Prostate gland (tissue), 2 donors: ENCODE data around the gene MPP1. TPM values are rescaled to one million over a fixed set of nuclear protein-coding genes. Genes with fewer than 3 reads are reported as not detected.

Source experiments
- DNase-seq: peaks from one replicate; pipeline ENCODE4 v3.0.0-alpha.2; 2019; ENCODE audit warnings: low spot score
- H3K27ac ChIP-seq, 2 donors: fragments of 200-600 bp; sonication (generic); 2 replicates each; pipeline ENCODE4 v1.5.1; 2017 to 2019
- H3K27me3 ChIP-seq: fragments of 200-600 bp; sonication (generic); replicated peaks from 2 replicates; pipeline ENCODE4 v1.5.1; 2019; ENCODE audit not compliant: insufficient read depth
- H3K36me3 ChIP-seq, 2 donors: fragments of 200-600 bp; sonication (generic); 1 replicate in 1 of 2; 2 replicates in 1 of 2; pipeline versions ENCODE4 v1.5.1 to v1.8.1; 2017 to 2019
- H3K4me1 ChIP-seq: fragments of 200-600 bp; sonication (generic); replicated peaks from 2 replicates; pipeline ENCODE4 v1.5.1; 2019
- H3K4me3 ChIP-seq, 2 donors: fragments of 200-600 bp; sonication (generic); 2 replicates each; pipeline ENCODE4 v1.5.1; 2017 to 2019
- H3K9me3 ChIP-seq: fragments of 200-600 bp; sonication (generic); 2 replicates; pipeline ENCODE4 v1.5.1; 2017
- POLR2A ChIP-seq: fragments of 450-650 bp; IDR thresholded peaks from one replicate; pipeline ENCODE4 v1.6.1; 2016; ENCODE audit warnings: antibody characterized with exemption, mild to moderate bottlenecking
- POLR2AphosphoS5 ChIP-seq: sonication (generic); formaldehyde crosslinking; IDR thresholded peaks from one replicate; pipeline ENCODE4 v1.6.1; 2017; ENCODE audit warnings: antibody characterized with exemption
- WGBS: methylation state at CpG from one replicate; pipeline ENCODE4 v1.1.5; 2018; 5-methylcytosine and 5-hydroxymethylcytosine counted together
- intact Hi-C: fragments of 100-400 bp; cut with DNase I; formaldehyde crosslinking; loops from one replicate; pipeline ENCODE4 v1.14.2; 2022
- small RNA-seq, 2 donors: library from RNA; depleted of rRNA; stranded (forward); fragments of <200 nt; gene quantifications; one replicate each; pipeline ENCODE3, GENCODE V24; 2016
- total RNA-seq, 2 donors: library from RNA; depleted of rRNA; stranded (reverse); fragments of >200 nt; gene quantifications; one replicate each; pipeline ENCODE4 v1.1.0, GENCODE V29; 2016
- TF ChIP-seq, protein P1 (sequence below), 4 experiments: fragments of 200-600 bp in 2 of 4; fragments of 450-650 bp in 2 of 4; sonication (generic) in 2 of 4; IDR thresholded peaks; 1 replicate in 3 of 4; 2 replicates in 1 of 4; pipeline ENCODE4 v1.5.1; 2016 to 2019; ENCODE audit warnings: antibody characterized with exemption in 4 of 4, mild to moderate bottlenecking in 2 of 4, moderate library complexity in 2 of 4

Gene MPP1
- total RNA-seq, 2 donors from 2014 or later: 38.2 to 43.6 TPM

DNA sequence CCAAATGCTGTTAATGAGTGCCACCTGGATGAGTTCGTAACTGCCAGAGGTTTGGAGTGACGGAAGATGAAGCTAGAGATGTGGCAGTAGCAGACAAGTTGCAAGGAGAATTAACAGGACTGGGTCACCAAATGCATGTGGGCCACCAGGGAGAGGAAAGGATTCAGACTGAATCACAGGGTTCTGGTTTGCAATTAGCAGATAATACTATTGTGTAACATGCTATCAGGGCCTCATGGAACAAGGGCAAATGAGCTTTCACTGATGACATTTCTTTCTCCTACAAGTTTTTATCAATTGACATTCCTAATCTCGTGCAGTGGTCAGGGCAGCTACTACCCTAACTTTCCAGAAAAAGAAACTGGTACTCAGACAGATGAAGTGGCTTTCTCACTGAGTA lies 75.8 kb downstream of the MPP1 start:
- H3K27ac ChIP-seq: no peak overlapping the region
- H3K4me3 ChIP-seq: no peak overlapping the region
- H3K27me3 ChIP-seq: no peaks in the 10 kb centered on the region
- no peaks in the 10 kb centered on the region for H3K36me3 ChIP-seq
- DNase-seq: no peak
- no peaks in the 10 kb centered on the region for H3K4me1 ChIP-seq
- TF ChIP-seq, protein P1, sequence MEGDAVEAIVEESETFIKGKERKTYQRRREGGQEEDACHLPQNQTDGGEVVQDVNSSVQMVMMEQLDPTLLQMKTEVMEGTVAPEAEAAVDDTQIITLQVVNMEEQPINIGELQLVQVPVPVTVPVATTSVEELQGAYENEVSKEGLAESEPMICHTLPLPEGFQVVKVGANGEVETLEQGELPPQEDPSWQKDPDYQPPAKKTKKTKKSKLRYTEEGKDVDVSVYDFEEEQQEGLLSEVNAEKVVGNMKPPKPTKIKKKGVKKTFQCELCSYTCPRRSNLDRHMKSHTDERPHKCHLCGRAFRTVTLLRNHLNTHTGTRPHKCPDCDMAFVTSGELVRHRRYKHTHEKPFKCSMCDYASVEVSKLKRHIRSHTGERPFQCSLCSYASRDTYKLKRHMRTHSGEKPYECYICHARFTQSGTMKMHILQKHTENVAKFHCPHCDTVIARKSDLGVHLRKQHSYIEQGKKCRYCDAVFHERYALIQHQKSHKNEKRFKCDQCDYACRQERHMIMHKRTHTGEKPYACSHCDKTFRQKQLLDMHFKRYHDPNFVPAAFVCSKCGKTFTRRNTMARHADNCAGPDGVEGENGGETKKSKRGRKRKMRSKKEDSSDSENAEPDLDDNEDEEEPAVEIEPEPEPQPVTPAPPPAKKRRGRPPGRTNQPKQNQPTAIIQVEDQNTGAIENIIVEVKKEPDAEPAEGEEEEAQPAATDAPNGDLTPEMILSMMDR (IDR thresholded peaks at IDR 0.05): no peak
- no peak for TF ChIP-seq POLR2A
- no peak for TF ChIP-seq POLR2AphosphoS5
- intact Hi-C loops: no loop called here
- 77% methylated on average over 3 of the region's 3 CpGs for WGBS
- no peaks in the 10 kb centered on the region for H3K9me3 ChIP-seq

Small RNAs within 50 kb of the gene (small RNA-seq; reads per million reads assigned to genes)
- 0 reads per million in 2 donors for gene SNORA36A

Other genes with a start within 250 kb of the MPP1 start
- 10 to 100 TPM in 1 of 2 donors, not detected in 1; 11.8 TPM for gene CTAG1A, start 220.4 kb downstream of the MPP1 start, total RNA-seq
- 1 to 10 TPM in 1 of 2 donors, not detected in 1; 8.7 TPM for gene CTAG1B, start 186.2 kb downstream of the MPP1 start, total RNA-seq
- gene CTAG2, start 151.9 kb downstream of the MPP1 start, total RNA-seq: 10 to 100 TPM in 1 of 2 donors, not detected in 1; 15.4 TPM
- gene GAB3, start 54.4 kb downstream of the MPP1 start, total RNA-seq: 10 to 100 TPM in 1 of 2 donors, 1 to 10 TPM in 1; 1.5 to 12.8 TPM
- 10 to 100 TPM; 22.6 to 58.2 TPM for gene DKC1, start 42.6 kb downstream of the MPP1 start, total RNA-seq
- not detected for gene SMIM9, start 29.2 kb upstream of the MPP1 start, total RNA-seq
- 10 to 100 TPM in 1 of 2 donors, not detected in 1; 12.3 TPM for gene F8A1, start 80.9 kb upstream of the MPP1 start, total RNA-seq
- gene F8, start 217.2 kb upstream of the MPP1 start, total RNA-seq: 10 to 100 TPM; 13.2 to 39.1 TPM
- gene FUNDC2, start 221.4 kb upstream of the MPP1 start, total RNA-seq: 10 to 100 TPM; 47.0 to 72.7 TPM